Left ventricle myocardium inferior (tissue), 1 donor: ENCODE results near the gene PTPRN2. TPM values are rescaled to one million over a fixed set of nuclear protein-coding genes. Genes with fewer than 3 reads are reported as not detected.

Experiments used
- DNase-seq: peaks from one replicate; pipeline ENCODE4 v3.0.0-alpha.2; 2020
- H3K27ac ChIP-seq: fragments of 200-600 bp; replicated peaks from 2 replicates; pipeline ENCODE4 v1.8.0; 2021
- H3K27me3 ChIP-seq: fragments of 200-600 bp; 2 replicates; pipeline ENCODE4 v1.8.0; 2021; ENCODE audit warnings: low read depth
- H3K36me3 ChIP-seq: fragments of 200-600 bp; 2 replicates; pipeline ENCODE4 v1.8.0; 2021
- H3K4me1 ChIP-seq: fragments of 200-600 bp; 2 replicates; pipeline ENCODE4 v1.8.0; 2021
- H3K4me3 ChIP-seq: fragments of 200-600 bp; 2 replicates; pipeline ENCODE4 v1.8.0; 2021; ENCODE audit warnings: mild to moderate bottlenecking, moderate library complexity
- H3K9me3 ChIP-seq: fragments of 200-600 bp; replicated peaks from 2 replicates; pipeline ENCODE4 v1.8.0; 2021
- intact Hi-C: fragments of 100-400 bp; cut with micrococcal nuclease; formaldehyde crosslinking; loops from one replicate; pipeline ENCODE4 v1.11.0; 2022
- total RNA-seq: library from RNA; stranded (reverse); fragmentation: NEBNext Ultra II Directional; extraction: Animal tissue kit (Norgen Biotek cat#: 25700); gene quantifications from one replicate; pipeline ENCODE4 v1.2.1, GENCODE V29; 2021
- TF ChIP-seq, protein P1 (sequence below): fragments of 200-600 bp; IDR thresholded peaks from 2 replicates; pipeline ENCODE4 v1.8.0; 2021; ENCODE audit warnings: antibody characterized with exemption, mild to moderate bottlenecking, borderline replicate concordance
- donor health status: DM: no; HTN: yes; CAD: no; lungs with severe emphysema.

Gene PTPRN2
- total RNA-seq, 1 donor from 2014 or later: 1.3 TPM

DNA sequence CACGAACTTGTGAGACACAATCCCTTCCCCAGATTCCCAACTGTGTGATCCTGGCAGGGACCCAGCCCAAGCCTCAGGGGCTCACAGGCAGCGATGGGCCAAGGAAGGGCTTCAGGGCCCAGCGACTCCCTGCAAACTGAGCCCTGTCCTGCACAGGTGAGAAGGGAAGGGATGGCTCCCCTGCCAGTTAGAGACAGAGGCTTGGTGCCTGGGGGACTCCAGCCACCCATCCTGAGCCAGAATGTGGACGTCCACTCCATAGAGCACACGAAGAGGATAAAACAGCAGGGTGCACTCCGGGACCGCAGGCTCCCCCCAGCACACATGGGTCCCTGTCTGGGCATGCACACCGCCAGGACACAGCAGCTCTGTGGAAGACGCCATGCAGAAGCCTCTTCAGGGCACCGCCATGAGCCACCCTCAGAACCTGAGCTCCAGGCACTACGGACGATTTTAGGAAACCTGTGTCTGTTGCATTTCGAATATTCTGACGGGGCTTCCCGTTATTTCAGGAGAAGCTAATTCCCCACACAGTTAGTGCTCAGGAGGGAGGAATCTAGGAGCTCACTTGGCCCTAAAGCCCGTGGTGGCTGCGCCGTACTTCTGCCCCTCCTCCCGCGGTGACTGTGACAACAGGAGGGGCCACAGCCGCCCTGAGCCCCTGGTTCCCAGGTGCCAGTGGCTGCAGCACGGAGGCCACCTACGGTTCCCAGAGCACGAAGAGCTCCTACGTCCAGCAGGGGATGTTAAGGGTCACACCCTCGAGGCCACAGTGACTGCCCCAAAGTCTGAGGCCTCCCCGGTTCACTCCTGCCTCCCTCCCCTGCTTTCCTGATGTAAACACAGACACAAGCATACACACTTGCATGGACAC lies 326.0 kb downstream of the PTPRN2 start:
- intact Hi-C loops: no loop called here
- TF ChIP-seq, protein P1, sequence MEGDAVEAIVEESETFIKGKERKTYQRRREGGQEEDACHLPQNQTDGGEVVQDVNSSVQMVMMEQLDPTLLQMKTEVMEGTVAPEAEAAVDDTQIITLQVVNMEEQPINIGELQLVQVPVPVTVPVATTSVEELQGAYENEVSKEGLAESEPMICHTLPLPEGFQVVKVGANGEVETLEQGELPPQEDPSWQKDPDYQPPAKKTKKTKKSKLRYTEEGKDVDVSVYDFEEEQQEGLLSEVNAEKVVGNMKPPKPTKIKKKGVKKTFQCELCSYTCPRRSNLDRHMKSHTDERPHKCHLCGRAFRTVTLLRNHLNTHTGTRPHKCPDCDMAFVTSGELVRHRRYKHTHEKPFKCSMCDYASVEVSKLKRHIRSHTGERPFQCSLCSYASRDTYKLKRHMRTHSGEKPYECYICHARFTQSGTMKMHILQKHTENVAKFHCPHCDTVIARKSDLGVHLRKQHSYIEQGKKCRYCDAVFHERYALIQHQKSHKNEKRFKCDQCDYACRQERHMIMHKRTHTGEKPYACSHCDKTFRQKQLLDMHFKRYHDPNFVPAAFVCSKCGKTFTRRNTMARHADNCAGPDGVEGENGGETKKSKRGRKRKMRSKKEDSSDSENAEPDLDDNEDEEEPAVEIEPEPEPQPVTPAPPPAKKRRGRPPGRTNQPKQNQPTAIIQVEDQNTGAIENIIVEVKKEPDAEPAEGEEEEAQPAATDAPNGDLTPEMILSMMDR: no peak
- no peak for DNase-seq
- Histone ChIP-seq H3K4me3 (no peak overlapping the region), H3K9me3 (no peaks in the 10 kb centered on the region), H3K27ac (no peak overlapping the region), H3K36me3 (no peaks in the 10 kb centered on the region), H3K4me1 (no peaks in the 10 kb centered on the region), H3K27me3 (peaks cover 58% of the 10 kb centered on the region)

DNA sequence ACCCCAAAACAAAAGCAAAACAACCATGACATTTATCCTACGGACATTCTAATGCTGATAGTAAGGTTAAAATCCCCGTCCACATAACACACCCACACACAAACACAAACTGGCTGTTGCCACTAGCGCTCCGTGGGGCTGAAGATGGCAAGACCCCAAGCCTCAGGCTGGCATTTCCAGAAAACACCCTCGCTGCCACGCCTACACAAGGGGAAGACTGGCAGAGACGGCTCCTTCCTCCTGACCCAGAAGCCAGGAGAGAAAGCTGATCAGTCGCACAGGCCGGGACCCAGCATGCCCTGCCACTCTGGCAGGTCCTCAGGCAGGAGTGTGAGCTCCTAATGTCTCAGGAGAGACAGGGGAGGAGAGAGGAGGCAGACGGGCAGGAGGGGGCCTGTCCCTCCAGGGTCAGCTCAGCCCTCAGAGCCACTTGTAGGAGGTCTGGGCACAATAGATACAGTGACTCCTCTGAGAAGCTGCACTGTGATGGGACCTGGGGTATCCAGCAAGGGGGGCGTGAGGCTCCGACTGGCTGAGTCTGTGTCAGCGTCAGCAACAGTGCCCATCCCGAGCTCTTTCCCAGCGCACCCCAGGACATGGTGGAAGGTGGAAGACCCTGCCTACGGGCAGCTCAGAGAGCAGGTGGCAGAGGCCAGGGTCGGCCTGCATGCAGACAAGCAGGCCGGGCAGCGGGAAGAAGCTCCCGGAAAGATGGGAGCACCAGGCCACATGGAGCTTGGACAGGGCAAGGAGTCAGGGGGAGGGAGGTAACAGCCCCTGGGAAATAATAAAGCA lies 326.9 kb downstream of the PTPRN2 start:
- Histone ChIP-seq H3K27me3 (peaks cover 54% of the 10 kb centered on the region), H3K4me1 (no peaks in the 10 kb centered on the region), H3K4me3 (no peak overlapping the region), H3K27ac (no peak overlapping the region), H3K36me3 (no peaks in the 10 kb centered on the region), H3K9me3 (no peaks in the 10 kb centered on the region)
- intact Hi-C loops: no loop called here
- DNase-seq: no peak
- TF ChIP-seq, protein P1: no peak

DNA sequence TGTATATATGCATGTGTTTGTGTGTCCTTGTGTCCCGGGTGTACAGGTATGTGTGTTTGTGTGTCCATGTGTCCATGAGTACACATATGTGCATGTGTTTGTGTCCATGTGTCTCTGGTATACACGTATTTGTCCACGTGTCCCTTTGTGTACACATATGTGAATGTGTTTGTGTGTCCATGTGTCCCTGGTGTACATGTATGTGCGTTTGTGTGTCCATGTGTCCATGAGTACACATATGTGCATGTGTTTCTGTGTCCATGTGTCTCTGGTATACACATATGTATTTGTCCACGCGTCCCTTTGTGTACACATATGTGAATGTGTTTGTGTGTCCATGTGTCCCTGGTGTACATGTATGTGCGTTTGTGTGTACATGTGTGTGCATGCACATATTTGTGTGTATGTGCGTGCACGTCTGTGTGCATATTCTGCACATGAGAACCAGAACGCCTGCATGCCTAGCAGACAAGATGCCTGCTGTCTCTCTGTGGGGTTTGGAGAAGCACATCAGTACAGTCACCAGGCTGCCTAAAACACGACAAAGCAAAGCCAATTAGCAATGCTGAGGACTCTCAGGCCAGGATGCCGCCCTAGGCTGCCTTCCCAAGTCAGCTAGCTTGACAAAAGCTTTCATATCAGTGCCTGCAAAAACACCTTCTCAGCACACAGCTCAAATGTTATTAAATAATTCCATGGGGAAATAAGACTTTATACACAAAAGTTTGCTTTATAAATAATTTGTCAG lies 327.8 kb downstream of the PTPRN2 start:
- intact Hi-C loops: no loop called here
- H3K27ac ChIP-seq: no peak overlapping the region
- H3K36me3 ChIP-seq: no peaks in the 10 kb centered on the region
- no peaks in the 10 kb centered on the region for H3K4me1 ChIP-seq
- no peak for DNase-seq
- no peaks in the 10 kb centered on the region for H3K9me3 ChIP-seq
- no peak overlapping the region for H3K4me3 ChIP-seq
- H3K27me3 ChIP-seq: peaks cover 45% of the 10 kb centered on the region
- TF ChIP-seq, protein P1: no peak

DNA sequence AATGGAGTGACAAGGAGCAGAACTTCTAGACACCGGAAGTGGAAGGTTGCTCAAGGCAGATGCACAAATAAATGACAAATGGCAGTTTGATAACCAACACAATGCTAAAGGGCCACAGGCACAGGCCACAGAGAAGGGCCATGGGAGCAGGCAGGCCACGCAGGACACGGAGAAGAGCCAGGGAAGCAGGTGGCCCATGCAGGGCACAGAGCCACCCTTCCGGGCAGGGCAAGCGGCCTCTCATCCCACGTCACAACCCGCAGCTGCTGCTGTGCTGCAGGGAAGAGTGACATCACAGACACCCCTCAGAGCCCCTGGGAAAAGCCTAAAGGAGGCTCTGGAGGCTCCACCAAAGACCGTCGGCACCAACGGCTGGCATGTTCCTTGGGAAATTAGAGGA lies 328.5 kb downstream of the PTPRN2 start:
- H3K27me3 ChIP-seq: peaks cover 41% of the 10 kb centered on the region
- no peak overlapping the region for H3K27ac ChIP-seq
- H3K36me3 ChIP-seq: no peaks in the 10 kb centered on the region
- H3K9me3 ChIP-seq: no peaks in the 10 kb centered on the region
- TF ChIP-seq, protein P1: no peak
- H3K4me1 ChIP-seq: no peaks in the 10 kb centered on the region
- intact Hi-C loops: no loop called here
- DNase-seq: no peak
- H3K4me3 ChIP-seq: no peak overlapping the region

DNA sequence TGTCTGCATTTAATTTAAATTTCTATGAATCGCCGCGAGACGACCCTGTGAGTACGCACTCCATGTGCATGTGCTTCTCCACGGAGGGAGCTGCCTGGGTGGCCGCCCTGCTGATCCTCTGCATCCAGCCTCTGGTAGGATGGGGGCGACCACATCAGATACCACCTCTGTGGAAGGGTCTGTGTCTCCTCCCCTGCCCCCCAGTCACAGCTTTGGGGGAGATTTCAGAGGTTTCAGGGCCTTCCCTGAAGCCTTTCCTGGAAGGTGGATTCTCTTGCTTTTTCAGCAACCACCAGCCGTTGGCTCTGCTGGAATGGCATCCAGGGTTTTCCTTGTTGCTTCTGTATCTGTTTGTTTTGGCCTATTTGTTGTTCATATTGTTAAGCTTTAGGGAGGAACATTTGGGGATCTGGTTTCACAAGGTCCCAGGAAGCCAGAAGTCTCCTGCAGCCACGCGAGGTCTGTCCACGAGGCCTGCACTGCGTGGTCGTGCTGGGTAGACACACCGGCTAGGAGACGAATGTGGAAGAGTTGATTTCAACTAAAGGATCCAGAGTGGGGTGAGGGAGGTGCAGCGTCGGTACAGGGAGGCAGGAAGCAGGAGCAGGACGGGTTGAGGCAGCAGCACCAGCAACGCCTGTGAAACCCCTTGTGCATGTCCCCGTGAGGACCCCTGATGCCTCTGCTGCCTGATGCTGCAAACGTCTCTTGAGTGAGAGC lies 329.1 kb downstream of the PTPRN2 start:
- no peak overlapping the region for H3K4me3 ChIP-seq
- no peak for DNase-seq
- no peaks in the 10 kb centered on the region for H3K9me3 ChIP-seq
- peaks cover 41% of the 10 kb centered on the region for H3K27me3 ChIP-seq
- no peak overlapping the region for H3K27ac ChIP-seq
- H3K36me3 ChIP-seq: no peaks in the 10 kb centered on the region
- intact Hi-C loops: no loop called here
- TF ChIP-seq, protein P1: no peak
- no peaks in the 10 kb centered on the region for H3K4me1 ChIP-seq
